ENCODE measurements around the gene ZFYVE9.

DNA sequence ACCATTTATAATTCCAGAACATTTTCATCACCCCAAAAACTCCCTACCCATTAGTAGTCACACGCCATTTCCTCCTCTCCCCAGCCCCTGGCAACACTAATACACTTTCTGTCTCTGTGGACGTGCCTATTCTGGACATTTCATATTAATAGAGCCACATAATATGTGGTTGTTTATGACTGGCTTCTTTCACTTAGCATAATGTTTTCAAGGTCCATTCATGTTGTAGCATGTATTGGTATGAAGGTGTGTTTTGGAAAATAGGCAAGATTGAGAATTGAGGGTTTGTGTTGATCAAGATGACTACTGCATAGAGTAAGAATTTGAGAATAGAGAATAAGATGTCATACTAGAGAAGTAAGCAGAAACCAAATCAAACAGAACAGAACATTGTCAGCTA is 67.5 kb downstream of the ZFYVE9 start:
- TF ChIP-seq BACH2 (CRISPR knock-in tag; IDR thresholded peaks at IDR 0.05; ENCODE audit: borderline replicate concordance) = no peak
- TF ChIP-seq TSHZ2 (CRISPR knock-in tag; IDR thresholded peaks at IDR 0.05) = no peak
- no peak for TF ChIP-seq ZNF70 (CRISPR knock-in tag; IDR thresholded peaks at IDR 0.05)
- TF ChIP-seq CSRNP3 (CRISPR knock-in tag; IDR thresholded peaks at IDR 0.05) = no peak
- no peak for TF ChIP-seq ZNF8 (CRISPR knock-in tag; IDR thresholded peaks at IDR 0.05)
- no peak for TF ChIP-seq ZC3H10 (CRISPR knock-in tag; IDR thresholded peaks at IDR 0.05)
